Measurements from ENCODE around the gene FGFBP2. TPM values are rescaled to one million over a fixed set of nuclear protein-coding genes. Genes with fewer than 3 reads are reported as not detected.
A peak's percentile ranks its signal among the peaks of the same experiment; 100 is the strongest.

Gene FGFBP2
- 1 to 10 TPM in 1 of 6 experiments, under 1 TPM in 2, not detected in 3; 0.29 to 1.4 (median 0.92) TPM for total RNA-seq
- long read RNA-seq = 0 reads

GRCh38 chr4:15963001-15963451 lies at the start of gene FGFBP2:
FGFBP2 (minus strand) TSS chr4:15963175; CDS start chr4:15963129, 46 bp downstream.
- H3K27ac ChIP-seq = no peak within 1 kb of the TSS
- DNase-seq = peak in 1 of 3 donors; percentile 31

DNA sequence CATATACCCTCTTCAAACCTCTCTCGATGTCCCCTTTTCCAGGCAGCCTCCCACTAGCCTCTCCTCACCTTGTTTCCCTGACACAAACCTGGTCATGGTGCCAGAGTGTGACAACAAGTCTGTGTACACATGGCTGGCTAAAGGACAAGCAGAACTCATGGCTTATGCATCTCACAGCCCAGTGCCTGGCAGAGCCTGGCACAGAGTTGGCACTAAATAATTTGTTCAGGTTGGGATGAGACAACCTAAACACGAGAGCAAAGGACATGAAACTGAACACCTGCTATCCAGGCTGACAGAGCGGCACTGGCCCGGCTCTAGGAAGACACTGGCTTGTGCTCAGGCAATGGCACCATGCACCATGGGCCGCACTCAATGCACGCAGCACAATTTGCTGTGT lies 48.2 kb upstream of the FGFBP2 start:
- Histone ChIP-seq H3K27me3 (no peaks in the 10 kb centered on the region), H3K4me3 (no peak overlapping the region), H3K27ac (no peak overlapping the region), H3K36me3 (no peaks in the 10 kb centered on the region), H3K9me3 (no peaks in the 10 kb centered on the region), H3K4me1 (no peaks in the 10 kb centered on the region)
- intact Hi-C loops (cut with DNase I) = no loop called here
- no peak for DNase-seq
- ATAC-seq = peak; percentile 32 to 78 (median 55)
- WGBS (ENCODE audit: insufficient coverage, low coverage, low lambda C conversion rate, missing lambda C conversion rate) = 47% methylated on average over 3 of the region's 6 CpGs
- TF ChIP-seq POLR2A (IDR thresholded peaks at IDR 0.05) = no peak
- TF ChIP-seq, protein P1, sequence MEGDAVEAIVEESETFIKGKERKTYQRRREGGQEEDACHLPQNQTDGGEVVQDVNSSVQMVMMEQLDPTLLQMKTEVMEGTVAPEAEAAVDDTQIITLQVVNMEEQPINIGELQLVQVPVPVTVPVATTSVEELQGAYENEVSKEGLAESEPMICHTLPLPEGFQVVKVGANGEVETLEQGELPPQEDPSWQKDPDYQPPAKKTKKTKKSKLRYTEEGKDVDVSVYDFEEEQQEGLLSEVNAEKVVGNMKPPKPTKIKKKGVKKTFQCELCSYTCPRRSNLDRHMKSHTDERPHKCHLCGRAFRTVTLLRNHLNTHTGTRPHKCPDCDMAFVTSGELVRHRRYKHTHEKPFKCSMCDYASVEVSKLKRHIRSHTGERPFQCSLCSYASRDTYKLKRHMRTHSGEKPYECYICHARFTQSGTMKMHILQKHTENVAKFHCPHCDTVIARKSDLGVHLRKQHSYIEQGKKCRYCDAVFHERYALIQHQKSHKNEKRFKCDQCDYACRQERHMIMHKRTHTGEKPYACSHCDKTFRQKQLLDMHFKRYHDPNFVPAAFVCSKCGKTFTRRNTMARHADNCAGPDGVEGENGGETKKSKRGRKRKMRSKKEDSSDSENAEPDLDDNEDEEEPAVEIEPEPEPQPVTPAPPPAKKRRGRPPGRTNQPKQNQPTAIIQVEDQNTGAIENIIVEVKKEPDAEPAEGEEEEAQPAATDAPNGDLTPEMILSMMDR (IDR thresholded peaks at IDR 0.05) = no peak

More at GRCh38 chr4:15963001-15963451, at the start of gene FGFBP2:
- Histone ChIP-seq H3K4me3 (no peak within 1 kb of the TSS), H3K27me3 (no peaks in the 10 kb centered on the region), H3K9me3 (no peaks in the 10 kb centered on the region), H3K36me3 (no peaks in the 10 kb centered on the region), H3K4me1 (no peaks in the 10 kb centered on the region)
- intact Hi-C loops (cut with DNase I) = no loop called here
- WGBS (ENCODE audit: insufficient coverage, low coverage, low lambda C conversion rate, missing lambda C conversion rate) = 10% methylated on average over 2 of the region's 9 CpGs
- TF ChIP-seq, protein P1 (IDR thresholded peaks at IDR 0.05) = peak in 3 of 4 donors; percentile 12 to 30 (median 25)
- no peak for TF ChIP-seq POLR2A (IDR thresholded peaks at IDR 0.05)
- ATAC-seq = peak; percentile 47 to 76 (median 54)

- Histone ChIP-seq H3K27me3 (no peaks in the 10 kb centered on the region), H3K9me3 (no peaks in the 10 kb centered on the region), H3K4me1 (no peaks in the 10 kb centered on the region), H3K36me3 (no peaks in the 10 kb centered on the region), H3K27ac (no peak overlapping the region), H3K4me3 (no peak overlapping the region)
- intact Hi-C loops (cut with DNase I) = no loop called here
- no peak for DNase-seq
- no peak for ATAC-seq
- WGBS (ENCODE audit: insufficient coverage, low coverage, low lambda C conversion rate, missing lambda C conversion rate) = 78% methylated on average over 4 of the region's 4 CpGs
- no peak for TF ChIP-seq POLR2A (IDR thresholded peaks at IDR 0.05)
- TF ChIP-seq, protein P1 (IDR thresholded peaks at IDR 0.05) = no peak
Observed at GRCh38 chr4:16009153-16009552, 46.2 kb upstream of the FGFBP2 start.

DNA sequence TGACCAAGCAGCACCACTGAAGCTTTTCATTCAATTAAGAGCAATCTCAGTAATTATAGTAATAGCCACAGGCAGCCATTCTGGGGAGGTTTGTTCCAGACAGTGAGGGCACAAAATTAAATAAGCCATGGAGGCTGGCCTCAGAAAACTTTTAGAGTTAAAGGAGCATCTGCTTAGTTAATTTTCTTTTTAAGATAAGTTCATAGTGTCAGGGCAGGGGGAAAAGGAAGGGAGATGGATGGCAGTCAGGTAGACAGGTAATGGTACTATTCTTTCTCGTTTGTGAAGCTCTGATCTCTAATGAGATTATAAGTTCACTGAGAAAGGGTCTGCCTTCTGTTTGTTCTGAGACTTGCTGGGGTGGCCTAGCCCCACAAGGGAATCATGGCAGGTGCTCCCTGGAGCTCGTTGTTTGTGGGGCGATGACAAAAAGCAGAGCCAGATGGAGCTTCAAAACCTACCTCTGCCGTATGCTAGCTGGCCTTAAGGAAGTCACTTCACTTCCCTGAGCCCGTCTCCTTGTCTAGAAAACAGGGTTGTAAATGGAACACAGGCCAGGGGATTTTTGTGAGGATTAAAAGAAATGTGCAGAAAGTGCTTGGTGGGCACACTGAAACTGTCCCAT lies 44.6 kb upstream of the FGFBP2 start:
- H3K4me3 ChIP-seq = no peak overlapping the region
- intact Hi-C loops (cut with DNase I) = no loop called here
- H3K27ac ChIP-seq = no peak overlapping the region
- ATAC-seq (no peak), DNase-seq (no peak)
- 75% methylated on average over 5 of the region's 5 CpGs for WGBS (ENCODE audit: insufficient coverage, low coverage, low lambda C conversion rate, missing lambda C conversion rate)
- H3K36me3 ChIP-seq = no peaks in the 10 kb centered on the region
- TF ChIP-seq, protein P1 (IDR thresholded peaks at IDR 0.05) = no peak
- no peak for TF ChIP-seq POLR2A (IDR thresholded peaks at IDR 0.05)
- no peaks in the 10 kb centered on the region for H3K4me1 ChIP-seq
- no peaks in the 10 kb centered on the region for H3K9me3 ChIP-seq
- H3K27me3 ChIP-seq = no peaks in the 10 kb centered on the region
